Panc1 (cell line): ENCODE measurements around the gene FRK.

Experiments
- CTCF ChIP-seq: fragments of 450-650 bp; IDR thresholded peaks from 2 replicates; pipeline ENCODE4 v1.5.1; 2017; ENCODE audit warnings: mild to moderate bottlenecking
- POLR2AphosphoS5 ChIP-seq: IDR thresholded peaks from 2 replicates; pipeline ENCODE4 v1.6.1; 2012; ENCODE audit warnings: mild to moderate bottlenecking, low read depth, low read length, moderate library complexity
- REST ChIP-seq, 2 experiments: IDR thresholded peaks; 2 replicates each; pipeline ENCODE4 v1.6.1; 2011 to 2012; ENCODE audit warnings: low read depth in 2 of 2, control low read depth in 1 of 2, low read length in 1 of 2, mild to moderate bottlenecking in 1 of 2, moderate library complexity in 1 of 2; ENCODE audit not compliant: insufficient read depth in 1 of 2
- SIN3A ChIP-seq: IDR thresholded peaks from 2 replicates; pipeline ENCODE4 v1.6.1; 2012; ENCODE audit warnings: low read depth, mild to moderate bottlenecking, low read length, moderate library complexity, borderline replicate concordance; ENCODE audit not compliant: insufficient read depth
- TCF7L2 ChIP-seq: IDR thresholded peaks from 2 replicates; pipeline ENCODE4 v1.6.1; 2011; ENCODE audit warnings: mild to moderate bottlenecking, low read depth, low read length, inconsistent platforms

GRCh38 chr6:116029535-116029934 lies 31.2 kb downstream of the FRK start:
- no peak for TF ChIP-seq CTCF
- no peak for TF ChIP-seq REST (IDR thresholded peaks at IDR 0.05; ENCODE audit: insufficient read depth in 1 of 2, low read depth in 2 of 2, low read length in 1 of 2)
- TF ChIP-seq SIN3A: no peak
- TF ChIP-seq POLR2AphosphoS5: no peak
- TF ChIP-seq TCF7L2: no peak
